Mesendoderm (in vitro differentiated cells): ENCODE measurements around the gene ZKSCAN7.
A peak's percentile ranks its signal among the peaks of the same experiment; 100 is the strongest.

Experiments
- DNase-seq: peaks from one replicate; pipeline ENCODE4 v3.0.0; 2013
- H2AK5ac ChIP-seq: 2 replicates; pipeline ENCODE4 v1.6.1; 2013; ENCODE audit warnings: low read length, inconsistent platforms
- H2BK120ac ChIP-seq: 2 replicates; pipeline ENCODE4 v1.6.1; 2013; ENCODE audit warnings: low read depth, mild to moderate bottlenecking, low read length, moderate library complexity, mixed read lengths
- H2BK15ac ChIP-seq: replicated peaks from 2 replicates; pipeline ENCODE4 v1.6.1; 2013; ENCODE audit warnings: low read depth, mild to moderate bottlenecking, moderate library complexity
- H2BK5ac ChIP-seq: 2 replicates; pipeline ENCODE4 v1.6.1; 2013; ENCODE audit warnings: low read length, inconsistent platforms
- H3K18ac ChIP-seq: 2 replicates; pipeline ENCODE4 v1.6.1; 2013; ENCODE audit warnings: mild to moderate bottlenecking, low read length, mixed read lengths
- H3K23ac ChIP-seq: one replicate; pipeline ENCODE4 v1.6.1; 2013; ENCODE audit warnings: low read length
- H3K27ac ChIP-seq: 2 replicates; pipeline ENCODE4 v1.5.1; 2013; ENCODE audit warnings: low read depth, mild to moderate bottlenecking, inconsistent platforms, low read length, moderate library complexity
- H3K27me3 ChIP-seq: 2 replicates; pipeline ENCODE4 v1.6.1; 2013; ENCODE audit warnings: low read length, control low read depth, mild to moderate bottlenecking, inconsistent platforms; ENCODE audit not compliant: insufficient read depth, poor library complexity
- H3K36me3 ChIP-seq: 2 replicates; pipeline ENCODE4 v1.6.1; 2013; ENCODE audit warnings: low read length, inconsistent platforms; ENCODE audit not compliant: control insufficient read depth, insufficient read depth
- H3K4ac ChIP-seq: one replicate; pipeline ENCODE4 v1.6.1; 2013; ENCODE audit warnings: low read depth, mild to moderate bottlenecking, low read length, moderate library complexity
- H3K4me1 ChIP-seq: 2 replicates; pipeline ENCODE4 v1.6.1; 2013; ENCODE audit warnings: low read depth, low read length, inconsistent platforms; ENCODE audit not compliant: control insufficient read depth
- H3K4me2 ChIP-seq: 2 replicates; pipeline ENCODE4 v1.6.1; 2013; ENCODE audit warnings: low read length
- H3K4me3 ChIP-seq: 2 replicates; pipeline ENCODE4 v1.5.1; 2013; ENCODE audit warnings: mild to moderate bottlenecking, low read length
- H3K56ac ChIP-seq: one replicate; pipeline ENCODE4 v1.6.1; 2013; ENCODE audit warnings: low read length
- H3K79me1 ChIP-seq: 2 replicates; pipeline ENCODE4 v1.6.1; 2013; ENCODE audit warnings: low read length, inconsistent platforms
- H3K79me2 ChIP-seq: 2 replicates; pipeline ENCODE4 v1.6.1; 2013; ENCODE audit warnings: mild to moderate bottlenecking, low read length; ENCODE audit not compliant: control insufficient read depth, insufficient read depth
- H3K9ac ChIP-seq: 2 replicates; pipeline ENCODE4 v1.6.1; 2013; ENCODE audit warnings: low read length, inconsistent platforms
- H4K5ac ChIP-seq: one replicate; pipeline ENCODE4 v1.6.1; 2013; ENCODE audit warnings: low read length
- H4K8ac ChIP-seq: one replicate; pipeline ENCODE4 v1.6.1; 2013; ENCODE audit warnings: low read depth, mild to moderate bottlenecking, control low read depth, low read length, moderate library complexity
- WGBS: extraction: QIAGEN DNeasy Blood & Tissue Kit; methylation state at CpG from one replicate; pipeline ENCODE4 v1.1.7; 2013; ENCODE audit warnings: low lambda C conversion rate, missing lambda C conversion rate; ENCODE audit not compliant: insufficient coverage; ENCODE audit errors: extremely low coverage; 5-methylcytosine and 5-hydroxymethylcytosine counted together

Gene ZKSCAN7

DNA sequence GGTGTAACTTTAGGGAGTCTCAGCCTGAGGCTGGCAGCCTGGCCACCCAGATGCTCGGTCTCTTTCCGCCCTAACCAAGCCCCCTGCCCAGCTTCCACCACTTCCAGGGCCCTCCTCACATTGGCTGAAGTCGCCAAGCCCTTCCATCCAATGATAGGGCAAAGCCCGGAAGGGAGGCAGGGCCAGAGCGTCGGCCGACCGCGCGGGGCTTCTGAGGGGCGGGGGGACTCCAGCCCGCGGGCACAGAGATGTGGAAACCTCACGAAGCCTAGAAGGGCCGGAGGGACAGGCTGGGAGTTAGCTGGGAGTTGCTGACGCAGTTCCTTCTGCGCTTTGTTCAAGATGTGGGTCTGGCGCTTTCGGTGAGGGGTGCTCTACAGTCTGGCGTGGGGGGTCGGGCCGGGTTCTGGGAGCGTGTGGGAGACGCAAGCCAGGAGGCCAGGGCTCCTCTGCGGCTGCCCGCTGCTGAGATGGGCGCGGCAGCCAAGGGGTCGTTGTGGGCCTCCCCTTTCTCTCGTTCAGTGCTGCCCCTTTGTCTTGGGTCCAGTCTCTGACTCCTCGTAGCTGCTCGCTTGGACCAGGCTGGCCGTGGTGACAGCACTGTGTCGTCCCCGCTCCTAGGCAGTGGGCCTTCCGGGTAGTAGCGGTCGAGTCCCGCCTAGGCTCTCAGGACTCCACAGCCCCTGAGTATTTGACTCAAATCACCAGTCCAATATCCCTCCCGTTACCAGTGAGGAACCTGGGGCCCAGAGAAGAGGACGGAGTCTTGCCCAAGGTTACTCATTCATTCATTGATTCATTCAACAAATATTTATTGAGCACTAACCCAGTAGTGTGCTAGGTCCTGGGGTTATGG lies 29.9 kb downstream of the ZKSCAN7 start, which contains the start of gene ZNF660:
ZNF660 (plus strand) TSS at position 319 of the 856 bp plus-strand sequence. CDS start 9,230 bp downstream, outside the sequence.
- Histone ChIP-seq H2AK5ac (no peak within 1 kb of the TSS), H2BK120ac (no peak within 1 kb of the TSS), H2BK15ac (no peak within 1 kb of the TSS), H4K8ac (no peak within 1 kb of the TSS), H3K4me1 (peaks cover 2% of the 10 kb centered on the region), H3K4me3 (peak within 1 kb of the TSS; percentile 58), H3K36me3 (peaks cover 5% of the 10 kb centered on the region), H3K9ac (peak within 1 kb of the TSS; percentile 89), H3K4ac (peak within 1 kb of the TSS; percentile 49), H3K18ac (peak within 1 kb of the TSS; percentile 54), H3K56ac (peak within 1 kb of the TSS; percentile 93), H3K79me1 (peaks cover 6% of the 10 kb centered on the region), H4K5ac (no peak within 1 kb of the TSS), H3K79me2 (no peaks in the 10 kb centered on the region), H2BK5ac (no peak within 1 kb of the TSS), H3K27me3 (no peaks in the 10 kb centered on the region), H3K4me2 (peak within 1 kb of the TSS; percentile 74), H3K23ac (peak within 1 kb of the TSS; percentile 85), H3K27ac (no peak within 1 kb of the TSS)
- peak; percentile 97 for DNase-seq
- no CpG with 5 or more reads among the region's 41 CpGs for WGBS

DNA sequence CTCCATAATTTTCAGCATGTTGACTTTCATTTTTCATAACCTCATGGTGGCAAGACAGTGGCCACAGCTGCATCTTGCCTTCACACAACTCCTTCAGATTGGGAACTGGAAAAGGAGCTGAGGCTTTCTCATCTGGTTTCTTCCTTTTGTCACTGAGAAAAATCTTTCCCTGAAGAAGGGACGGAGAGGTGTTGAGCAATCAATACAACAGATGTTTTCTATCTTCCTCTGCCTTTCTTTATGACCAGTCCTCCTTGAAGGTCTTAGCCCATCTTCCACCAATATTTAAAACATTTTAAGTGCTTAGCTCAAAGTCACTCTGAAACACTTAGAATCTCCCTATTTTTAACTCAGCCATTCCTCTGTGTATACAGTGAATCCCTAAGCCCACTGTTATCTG lies 41.6 kb downstream of the ZKSCAN7 start:
- no CpG with 5 or more reads among the region's 1 CpG for WGBS
- Histone ChIP-seq H3K18ac (no peak overlapping the region), H3K4ac (no peak overlapping the region), H4K8ac (no peak overlapping the region), H3K4me2 (no peak overlapping the region), H3K27ac (no peak overlapping the region), H3K79me1 (no peaks in the 10 kb centered on the region), H3K23ac (no peak overlapping the region), H3K9ac (no peak overlapping the region), H3K4me1 (no peaks in the 10 kb centered on the region), H4K5ac (no peak overlapping the region), H3K4me3 (no peak overlapping the region), H2BK120ac (no peak overlapping the region), H2BK5ac (no peak overlapping the region), H3K36me3 (peaks cover 5% of the 10 kb centered on the region), H3K27me3 (no peaks in the 10 kb centered on the region), H3K56ac (no peak overlapping the region), H2BK15ac (no peak overlapping the region), H3K79me2 (no peaks in the 10 kb centered on the region), H2AK5ac (no peak overlapping the region)
- DNase-seq = no peak

DNA sequence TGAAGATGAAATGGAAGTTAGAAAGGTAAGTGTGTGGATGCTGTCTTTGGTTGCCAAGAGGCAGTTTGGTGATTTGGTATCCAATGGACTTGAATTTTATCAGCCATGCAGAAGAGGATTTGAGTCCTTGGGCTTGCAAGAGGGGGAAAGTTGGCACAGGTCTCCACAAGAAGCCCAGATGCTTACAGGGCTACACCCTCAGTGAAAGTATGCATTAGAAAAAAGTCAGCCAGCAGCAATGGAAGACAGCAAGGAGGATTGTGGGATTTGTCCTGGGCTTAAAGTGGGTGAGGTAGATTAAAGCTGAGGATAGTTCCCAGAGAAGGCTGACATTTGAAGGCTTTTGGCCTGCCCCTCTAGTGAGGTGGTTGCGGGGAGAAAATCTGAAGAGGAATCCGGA lies 46.8 kb downstream of the ZKSCAN7 start:
- no peaks in the 10 kb centered on the region for H3K36me3 ChIP-seq
- H4K5ac ChIP-seq = no peak overlapping the region
- no peak overlapping the region for H2BK5ac ChIP-seq

DNA sequence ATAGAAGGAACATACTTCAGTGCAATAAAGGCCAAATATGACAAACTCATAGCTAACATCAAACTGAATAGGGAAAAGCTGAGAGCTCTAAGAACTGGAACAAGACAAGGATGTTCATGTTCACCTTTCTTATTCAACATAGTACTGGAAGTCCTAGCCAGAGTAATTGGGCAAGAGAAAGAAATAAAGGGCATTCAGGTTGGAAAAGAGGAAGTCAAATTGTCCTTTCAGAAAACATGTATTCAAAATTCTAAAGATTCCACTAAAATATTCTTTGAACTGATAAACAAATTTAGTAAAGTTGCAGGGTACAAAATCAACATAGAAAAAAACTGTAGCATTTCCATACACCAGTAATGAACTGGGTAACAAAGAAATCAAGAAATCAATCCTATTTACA lies 57.7 kb downstream of the ZKSCAN7 start:
- Histone ChIP-seq H2BK15ac (no peak overlapping the region), H4K5ac (no peak overlapping the region), H3K4ac (no peak overlapping the region), H2AK5ac (no peak overlapping the region), H3K4me3 (no peak overlapping the region), H3K27me3 (no peaks in the 10 kb centered on the region), H2BK120ac (no peak overlapping the region), H3K9ac (no peak overlapping the region), H3K79me1 (no peaks in the 10 kb centered on the region), H3K4me1 (no peaks in the 10 kb centered on the region), H4K8ac (no peak overlapping the region), H3K56ac (no peak overlapping the region), H3K36me3 (no peaks in the 10 kb centered on the region), H3K79me2 (no peaks in the 10 kb centered on the region), H2BK5ac (no peak overlapping the region), H3K23ac (no peak overlapping the region), H3K18ac (no peak overlapping the region), H3K4me2 (no peak overlapping the region), H3K27ac (no peak overlapping the region)
- DNase-seq = no peak

More for the DNA sequence above, 46.8 kb downstream of the ZKSCAN7 start:
- Histone ChIP-seq H2AK5ac (no peak overlapping the region), H3K27me3 (no peaks in the 10 kb centered on the region), H3K79me1 (no peaks in the 10 kb centered on the region), H3K23ac (no peak overlapping the region), H3K4me3 (no peak overlapping the region), H2BK120ac (no peak overlapping the region), H3K4ac (no peak overlapping the region), H4K8ac (no peak overlapping the region), H3K27ac (no peak overlapping the region), H3K4me2 (no peak overlapping the region), H3K79me2 (no peaks in the 10 kb centered on the region), H3K56ac (no peak overlapping the region), H3K4me1 (no peaks in the 10 kb centered on the region), H3K9ac (no peak overlapping the region), H2BK15ac (no peak overlapping the region), H3K18ac (no peak overlapping the region)
- DNase-seq = no peak
- no CpG with 5 or more reads among the region's 2 CpGs for WGBS
